Type B pancreatic cell (in vitro differentiated cells): ENCODE measurements around the gene AICDA. TPM values are rescaled to one million over a fixed set of nuclear protein-coding genes. Genes with fewer than 3 reads are reported as not detected.

Experiments
- DNase-seq: peaks from one replicate; pipeline ENCODE4 v3.0.0; 2021; ENCODE audit warnings: mixed read lengths; ENCODE audit not compliant: unreplicated experiment; ENCODE audit errors: extremely low spot score
- H3K27ac Mint-ChIP-seq: 2 replicates; pipeline ENCODE4 v1.8.0; 2021; ENCODE audit warnings: mild to moderate bottlenecking, mixed read lengths
- H3K27me3 Mint-ChIP-seq: 2 replicates; pipeline ENCODE4 v1.8.0; 2021; ENCODE audit warnings: mixed read lengths
- H3K36me3 Mint-ChIP-seq: 2 replicates; pipeline ENCODE4 v1.8.0; 2021; ENCODE audit warnings: mixed read lengths
- H3K4me1 Mint-ChIP-seq: one replicate; pipeline ENCODE4 v1.8.0; 2021; ENCODE audit warnings: mixed read lengths; ENCODE audit not compliant: unreplicated experiment
- H3K4me3 Mint-ChIP-seq: 2 replicates; pipeline ENCODE4 v1.8.0; 2021; ENCODE audit warnings: mild to moderate bottlenecking, mixed read lengths
- H3K9me3 Mint-ChIP-seq: 2 replicates; pipeline ENCODE4 v1.8.0; 2021; ENCODE audit warnings: mixed read lengths
- total RNA-seq: library from RNA; stranded (reverse); gene quantifications from 2 replicates; pipeline ENCODE4 v1.2.1, GENCODE V29; 2021; ENCODE audit warnings: low replicate concordance
- TF ChIP-seq, protein P1 (sequence below): fragments of 200-600 bp; sonication (generic); conservative IDR thresholded peaks from 2 replicates; pipeline ENCODE4 v1.5.0; 2021; ENCODE audit warnings: antibody characterized with exemption, mild to moderate bottlenecking

Gene AICDA
- total RNA-seq, 1 donor from 2014 or later, result not detected

DNA sequence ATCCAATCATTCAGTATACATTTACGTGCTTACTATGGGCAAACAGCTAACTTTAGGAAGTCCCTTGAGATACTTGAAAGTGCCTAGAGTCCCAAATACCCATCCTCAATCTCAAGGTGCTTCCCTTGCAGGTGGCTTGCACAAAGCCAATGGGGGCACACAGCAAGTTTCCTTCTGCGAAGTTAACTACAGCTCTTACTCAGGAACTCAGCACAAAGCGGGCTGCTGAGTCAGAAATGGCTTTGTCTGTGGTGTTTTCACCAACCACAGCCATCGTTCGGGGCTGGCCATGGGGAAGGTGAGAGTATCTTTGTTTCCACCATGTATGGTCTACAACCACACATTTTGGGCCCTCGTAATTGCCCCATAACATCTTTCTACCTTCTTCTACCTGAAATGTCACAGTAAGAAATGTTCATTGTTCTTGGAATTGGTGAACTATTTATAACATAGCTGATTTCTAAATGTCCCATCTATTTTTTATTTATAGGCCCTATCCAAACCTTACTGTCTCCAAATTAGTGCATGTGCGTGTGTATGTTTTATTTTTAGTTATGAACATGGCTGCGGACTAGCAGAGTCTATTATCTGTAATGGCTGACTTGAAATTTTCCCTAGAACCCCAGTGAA, 36.0 kb upstream of the AICDA start:
- H3K4me1 Mint-ChIP-seq, result no peaks in the 10 kb centered on the region
- peaks cover 19% of the 10 kb centered on the region for H3K27me3 Mint-ChIP-seq
- H3K36me3 Mint-ChIP-seq, result peaks cover 5% of the 10 kb centered on the region
- H3K4me3 Mint-ChIP-seq, result no peak overlapping the region
- TF ChIP-seq, protein P1, sequence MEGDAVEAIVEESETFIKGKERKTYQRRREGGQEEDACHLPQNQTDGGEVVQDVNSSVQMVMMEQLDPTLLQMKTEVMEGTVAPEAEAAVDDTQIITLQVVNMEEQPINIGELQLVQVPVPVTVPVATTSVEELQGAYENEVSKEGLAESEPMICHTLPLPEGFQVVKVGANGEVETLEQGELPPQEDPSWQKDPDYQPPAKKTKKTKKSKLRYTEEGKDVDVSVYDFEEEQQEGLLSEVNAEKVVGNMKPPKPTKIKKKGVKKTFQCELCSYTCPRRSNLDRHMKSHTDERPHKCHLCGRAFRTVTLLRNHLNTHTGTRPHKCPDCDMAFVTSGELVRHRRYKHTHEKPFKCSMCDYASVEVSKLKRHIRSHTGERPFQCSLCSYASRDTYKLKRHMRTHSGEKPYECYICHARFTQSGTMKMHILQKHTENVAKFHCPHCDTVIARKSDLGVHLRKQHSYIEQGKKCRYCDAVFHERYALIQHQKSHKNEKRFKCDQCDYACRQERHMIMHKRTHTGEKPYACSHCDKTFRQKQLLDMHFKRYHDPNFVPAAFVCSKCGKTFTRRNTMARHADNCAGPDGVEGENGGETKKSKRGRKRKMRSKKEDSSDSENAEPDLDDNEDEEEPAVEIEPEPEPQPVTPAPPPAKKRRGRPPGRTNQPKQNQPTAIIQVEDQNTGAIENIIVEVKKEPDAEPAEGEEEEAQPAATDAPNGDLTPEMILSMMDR, result no peak
- H3K27ac Mint-ChIP-seq, result no peak overlapping the region
- no peaks in the 10 kb centered on the region for H3K9me3 Mint-ChIP-seq
- DNase-seq, result no peak

DNA sequence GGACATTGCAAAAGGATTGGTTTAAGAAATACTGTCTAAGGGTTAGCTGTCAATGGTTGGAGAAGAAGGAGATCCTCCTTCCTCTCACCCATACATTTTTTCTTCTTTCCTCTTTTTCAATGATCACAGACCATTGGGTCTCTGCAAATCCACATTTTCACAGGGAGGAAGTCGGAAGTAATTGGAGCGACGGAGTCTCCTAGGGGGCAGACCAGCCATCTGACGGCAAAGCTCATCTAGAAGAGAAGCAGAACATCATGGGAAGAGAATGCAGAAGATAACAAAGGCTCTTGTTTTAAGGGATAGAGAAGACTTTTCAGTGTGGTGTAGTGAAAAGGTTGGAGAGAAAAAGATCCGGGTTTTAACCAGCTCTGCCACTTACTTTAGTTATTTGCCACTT, 35.3 kb upstream of the AICDA start:
- TF ChIP-seq, protein P1, result no peak
- Mint-ChIP-seq H3K27me3 (peaks cover 19% of the 10 kb centered on the region), H3K4me3 (no peak overlapping the region), H3K9me3 (no peaks in the 10 kb centered on the region), H3K27ac (no peak overlapping the region), H3K4me1 (no peaks in the 10 kb centered on the region), H3K36me3 (peaks cover 5% of the 10 kb centered on the region)
- DNase-seq, result no peak

DNA sequence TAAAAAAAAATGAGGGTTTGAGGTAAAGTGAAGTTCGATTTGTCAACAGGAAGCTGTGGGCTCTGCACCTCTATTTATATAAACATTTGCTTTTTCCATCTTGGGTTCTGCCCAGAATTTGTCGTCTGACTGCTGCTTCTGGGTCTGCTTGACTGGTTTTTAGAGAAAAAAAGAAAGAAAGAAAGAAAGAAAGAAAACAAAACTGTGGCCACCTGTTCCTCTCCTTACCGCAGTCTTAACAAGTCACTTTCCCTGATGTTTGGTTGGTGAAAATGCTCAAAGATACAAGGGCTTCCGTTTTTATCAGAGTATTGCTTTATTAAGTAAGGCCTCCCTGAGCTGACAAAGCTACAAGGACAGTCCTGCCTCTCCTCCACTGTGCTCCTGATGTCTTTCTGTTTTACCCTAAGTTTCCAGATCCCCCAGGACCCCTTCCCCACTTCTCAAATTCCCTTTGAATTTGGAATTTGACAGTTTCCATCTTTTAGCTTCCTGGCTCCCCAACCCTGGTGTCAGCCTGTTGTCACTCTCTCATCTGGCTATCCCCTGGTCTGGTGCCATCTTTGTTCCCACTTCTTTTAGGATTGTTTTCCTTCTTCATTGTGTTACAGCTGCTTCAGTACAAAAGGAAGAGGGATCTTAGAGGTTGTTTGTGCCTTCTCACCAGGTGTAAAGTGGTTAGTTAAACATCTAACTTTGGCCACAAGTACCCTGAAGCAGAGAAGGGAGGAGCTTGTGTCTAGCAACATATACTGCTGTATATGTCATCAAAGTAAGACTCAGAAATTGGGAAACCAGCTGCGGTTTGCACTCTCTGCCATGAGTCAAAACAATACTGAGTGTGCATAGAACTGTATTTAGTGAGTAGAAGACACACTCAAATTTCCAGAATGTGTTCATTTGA, 31.9 kb upstream of the AICDA start:
- peaks cover 15% of the 10 kb centered on the region for H3K27me3 Mint-ChIP-seq
- H3K36me3 Mint-ChIP-seq, result peaks cover 5% of the 10 kb centered on the region
- H3K4me1 Mint-ChIP-seq, result no peaks in the 10 kb centered on the region
- no peak overlapping the region for H3K4me3 Mint-ChIP-seq
- no peaks in the 10 kb centered on the region for H3K9me3 Mint-ChIP-seq
- TF ChIP-seq, protein P1, result no peak
- H3K27ac Mint-ChIP-seq, result no peak overlapping the region
- no peak for DNase-seq

DNA sequence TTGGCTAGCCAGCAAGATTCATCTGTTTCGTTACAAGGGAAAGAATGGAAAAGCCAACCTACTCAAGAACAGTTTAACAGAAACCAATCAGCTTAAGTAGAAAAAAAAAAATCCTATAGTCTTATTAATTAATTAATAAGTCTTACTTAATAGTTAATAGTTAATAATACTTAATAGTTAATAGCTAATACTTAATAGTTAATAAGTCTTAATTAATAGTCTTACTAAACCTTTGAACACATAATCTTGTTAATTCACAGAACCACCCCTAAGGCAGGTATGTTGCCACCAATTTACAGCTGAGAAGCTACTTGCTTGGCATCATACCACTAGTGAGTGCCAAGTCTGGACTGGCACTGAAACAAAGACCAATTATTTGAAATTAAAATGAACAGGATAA, 30.1 kb upstream of the AICDA start:
- Mint-ChIP-seq H3K27ac (no peak overlapping the region), H3K36me3 (peaks cover 5% of the 10 kb centered on the region), H3K27me3 (peaks cover 9% of the 10 kb centered on the region), H3K9me3 (no peaks in the 10 kb centered on the region), H3K4me1 (no peaks in the 10 kb centered on the region), H3K4me3 (no peak overlapping the region)
- DNase-seq, result no peak
- TF ChIP-seq, protein P1, result no peak

DNA sequence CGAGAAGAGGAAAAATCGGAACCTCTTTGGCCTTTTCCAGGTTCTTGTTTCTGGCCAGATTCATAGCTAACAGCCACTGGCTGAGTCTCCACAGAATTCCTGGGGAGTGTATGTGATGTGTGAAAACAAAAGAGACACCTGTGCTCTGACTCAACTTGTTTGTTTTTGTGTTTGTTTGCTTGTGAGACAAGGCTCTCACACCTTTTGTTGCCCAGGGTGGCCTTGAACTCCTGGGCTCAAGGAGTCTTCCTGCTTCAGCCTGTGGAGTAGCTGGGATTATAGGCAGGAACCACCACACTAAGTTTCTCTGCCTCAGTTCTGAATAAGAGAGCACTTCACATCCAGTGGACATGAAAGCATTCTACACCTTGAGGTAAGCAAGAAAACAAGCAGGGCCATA, 27.3 kb upstream of the AICDA start:
- H3K27ac Mint-ChIP-seq, result no peak overlapping the region
- H3K36me3 Mint-ChIP-seq, result peaks cover 3% of the 10 kb centered on the region
- no peak for DNase-seq

More for the DNA sequence above, 27.3 kb upstream of the AICDA start:
- Mint-ChIP-seq H3K27me3 (peaks cover 23% of the 10 kb centered on the region), H3K4me3 (no peak overlapping the region), H3K4me1 (no peaks in the 10 kb centered on the region), H3K9me3 (peaks cover 7% of the 10 kb centered on the region)
- TF ChIP-seq, protein P1, result no peak
